B cell (primary cell): ENCODE results near the gene VBP1.

Source experiments
- EZH2 ChIP-seq: IDR thresholded peaks from 2 replicates; pipeline ENCODE4 v1.6.1; 2012; ENCODE audit warnings: borderline replicate concordance, low read depth, mild to moderate bottlenecking, moderate library complexity, low read length; ENCODE audit not compliant: insufficient read depth, poor library complexity, severe bottlenecking
- TF ChIP-seq, protein P1 (sequence below): fragments of 200-600 bp; IDR thresholded peaks from one replicate; pipeline ENCODE4 v1.8.0; 2022; ENCODE audit warnings: antibody characterized with exemption, mild to moderate bottlenecking

DNA sequence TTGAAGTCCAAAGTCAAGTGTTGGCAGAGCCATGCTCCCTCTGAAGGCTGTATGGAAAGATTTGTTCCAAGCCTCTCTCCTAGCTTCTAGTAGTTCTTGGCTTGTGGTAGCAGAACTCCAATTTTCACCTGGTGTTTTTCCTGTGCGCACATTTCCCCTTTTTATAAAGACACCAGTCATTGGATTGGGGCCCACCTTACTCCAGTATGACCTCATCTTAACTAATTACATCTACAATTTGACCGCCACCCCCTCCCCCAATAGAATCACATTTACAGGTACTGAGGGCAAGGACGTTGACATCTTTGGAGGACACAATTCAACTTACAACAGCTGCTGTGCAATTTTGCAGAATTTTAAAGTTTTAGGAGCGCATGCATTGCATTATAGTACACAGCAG lies 31.2 kb downstream of the VBP1 start:
- TF ChIP-seq, protein P1, sequence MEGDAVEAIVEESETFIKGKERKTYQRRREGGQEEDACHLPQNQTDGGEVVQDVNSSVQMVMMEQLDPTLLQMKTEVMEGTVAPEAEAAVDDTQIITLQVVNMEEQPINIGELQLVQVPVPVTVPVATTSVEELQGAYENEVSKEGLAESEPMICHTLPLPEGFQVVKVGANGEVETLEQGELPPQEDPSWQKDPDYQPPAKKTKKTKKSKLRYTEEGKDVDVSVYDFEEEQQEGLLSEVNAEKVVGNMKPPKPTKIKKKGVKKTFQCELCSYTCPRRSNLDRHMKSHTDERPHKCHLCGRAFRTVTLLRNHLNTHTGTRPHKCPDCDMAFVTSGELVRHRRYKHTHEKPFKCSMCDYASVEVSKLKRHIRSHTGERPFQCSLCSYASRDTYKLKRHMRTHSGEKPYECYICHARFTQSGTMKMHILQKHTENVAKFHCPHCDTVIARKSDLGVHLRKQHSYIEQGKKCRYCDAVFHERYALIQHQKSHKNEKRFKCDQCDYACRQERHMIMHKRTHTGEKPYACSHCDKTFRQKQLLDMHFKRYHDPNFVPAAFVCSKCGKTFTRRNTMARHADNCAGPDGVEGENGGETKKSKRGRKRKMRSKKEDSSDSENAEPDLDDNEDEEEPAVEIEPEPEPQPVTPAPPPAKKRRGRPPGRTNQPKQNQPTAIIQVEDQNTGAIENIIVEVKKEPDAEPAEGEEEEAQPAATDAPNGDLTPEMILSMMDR = no peak
- TF ChIP-seq EZH2 = no peak
